SU-DHL-6 (cell line): Measurements from ENCODE around the gene AP5B1.

Experiments used
- H2AFZ ChIP-seq: fragments of 200-600 bp; sonication (generic); 2 replicates; pipeline ENCODE4 v1.6.1; 2014; ENCODE audit warnings: low read depth, mild to moderate bottlenecking, moderate library complexity, mixed read lengths, antibody characterized with exemption, low read length; ENCODE audit not compliant: severe bottlenecking
- H3F3A ChIP-seq: fragments of 200-600 bp; shearing (Covaris generic); 2 replicates; pipeline ENCODE4 v1.6.0; 2016; ENCODE audit warnings: antibody characterized with exemption, mild to moderate bottlenecking; ENCODE audit not compliant: insufficient read depth
- H3K27ac ChIP-seq: fragments of 200-600 bp; sonication (generic); 2 replicates; pipeline ENCODE4 v1.5.1; 2016; ENCODE audit warnings: low read depth, mild to moderate bottlenecking, low read length, moderate library complexity, mixed read lengths
- H3K27me3 ChIP-seq: fragments of 200-600 bp; sonication (generic), shearing (Covaris generic); 2 replicates; pipeline ENCODE4 v1.6.0; 2014; ENCODE audit warnings: mild to moderate bottlenecking, low read length
- H3K36me3 ChIP-seq: fragments of 200-600 bp; sonication (generic); 2 replicates; pipeline ENCODE4 v1.6.1; 2014; ENCODE audit warnings: mild to moderate bottlenecking, low read length, mixed read lengths
- H3K4me2 ChIP-seq: fragments of 300-600, 200-600 bp; shearing (Covaris generic), sonication (generic); 2 replicates; pipeline ENCODE4 v1.6.0; 2014; ENCODE audit warnings: low read length, low read depth, mild to moderate bottlenecking; ENCODE audit not compliant: poor library complexity, severe bottlenecking
- H3K4me3 ChIP-seq: fragments of 200-600 bp; sonication (generic); 2 replicates; pipeline ENCODE4 v1.5.1; 2014; ENCODE audit warnings: antibody characterized with exemption, low read length, mild to moderate bottlenecking, mixed read lengths; ENCODE audit not compliant: insufficient read depth, poor library complexity, severe bottlenecking
- H3K79me2 ChIP-seq: fragments of 200-600 bp; sonication (generic); 2 replicates; pipeline ENCODE4 v1.6.1; 2014; ENCODE audit warnings: mild to moderate bottlenecking, low read length, moderate library complexity; ENCODE audit not compliant: insufficient read depth
- H3K9ac ChIP-seq: fragments of 200-600 bp; sonication (generic); 2 replicates; pipeline ENCODE4 v1.7.0; 2014; ENCODE audit warnings: mild to moderate bottlenecking, low read length
- H3K9me2 ChIP-seq: fragments of 200-600 bp; sonication (generic); replicated peaks from 2 replicates; pipeline ENCODE4 v1.6.1; 2014; ENCODE audit warnings: low read length; ENCODE audit not compliant: insufficient read depth
- H3K9me3 ChIP-seq: fragments of 200-600 bp; sonication (generic); 2 replicates; pipeline ENCODE4 v1.6.1; 2014; ENCODE audit warnings: low read length, mixed read lengths; ENCODE audit not compliant: insufficient read depth
- H4K20me1 ChIP-seq: fragments of 200-600 bp; sonication (generic); 2 replicates; pipeline ENCODE4 v1.6.1; 2014; ENCODE audit warnings: low read depth, mild to moderate bottlenecking, antibody characterized with exemption, low read length, moderate library complexity, mixed read lengths
- CTCF ChIP-seq: fragments of 200-600 bp; sonication (generic); IDR thresholded peaks from one replicate; pipeline ENCODE4 v1.5.1; 2017; ENCODE audit warnings: antibody characterized with exemption, mild to moderate bottlenecking, low read length, moderate library complexity; ENCODE audit not compliant: insufficient read depth, poor library complexity, severe bottlenecking
- EZH2phosphoT487 ChIP-seq: fragments of 200-600 bp; sonication (generic), shearing (Covaris generic); conservative IDR thresholded peaks from 2 replicates; pipeline ENCODE4 v1.6.1; 2018; ENCODE audit warnings: mild to moderate bottlenecking, antibody characterized with exemption, low read length, moderate library complexity, mixed read lengths

The AP5B1 gene

GRCh38 chr11:65794570-65795510 is 14.1 kb upstream of the AP5B1 start:
- H3K9me3 ChIP-seq, result no peaks in the 10 kb centered on the region
- H3K27ac ChIP-seq, result no peak overlapping the region
- H3K4me2 ChIP-seq, result no peak overlapping the region
- H2AFZ ChIP-seq, result no peak overlapping the region
- no peaks in the 10 kb centered on the region for H3F3A ChIP-seq
- no peaks in the 10 kb centered on the region for H3K9me2 ChIP-seq
- no peaks in the 10 kb centered on the region for H4K20me1 ChIP-seq
- no peak overlapping the region for H3K9ac ChIP-seq
- no peaks in the 10 kb centered on the region for H3K79me2 ChIP-seq
- H3K4me3 ChIP-seq, result no peak overlapping the region
- H3K27me3 ChIP-seq, result no peaks in the 10 kb centered on the region
- TF ChIP-seq CTCF (no peak), EZH2phosphoT487 (no peak)
- H3K36me3 ChIP-seq, result no peaks in the 10 kb centered on the region

GRCh38 chr11:65793625-65794400 is 13.0 kb upstream of the AP5B1 start:
- Histone ChIP-seq H4K20me1 (no peaks in the 10 kb centered on the region), H2AFZ (no peak overlapping the region), H3K27me3 (no peaks in the 10 kb centered on the region), H3K9ac (no peak overlapping the region), H3K4me2 (no peak overlapping the region), H3K36me3 (no peaks in the 10 kb centered on the region), H3K27ac (no peak overlapping the region), H3K79me2 (no peaks in the 10 kb centered on the region), H3K9me2 (no peaks in the 10 kb centered on the region), H3F3A (no peaks in the 10 kb centered on the region), H3K9me3 (no peaks in the 10 kb centered on the region), H3K4me3 (no peak overlapping the region)
- TF ChIP-seq CTCF (no peak), EZH2phosphoT487 (no peak)

- Histone ChIP-seq H3K27ac (no peak overlapping the region), H2AFZ (no peak overlapping the region), H3K36me3 (no peaks in the 10 kb centered on the region), H3K4me3 (no peak overlapping the region), H3K79me2 (no peaks in the 10 kb centered on the region), H3K9me3 (no peaks in the 10 kb centered on the region), H3K27me3 (no peaks in the 10 kb centered on the region), H3K4me2 (no peak overlapping the region), H4K20me1 (no peaks in the 10 kb centered on the region), H3K9me2 (no peaks in the 10 kb centered on the region), H3F3A (no peaks in the 10 kb centered on the region), H3K9ac (no peak overlapping the region)
- TF ChIP-seq EZH2phosphoT487, result no peak
- TF ChIP-seq CTCF, result no peak
These were observed 12.4 kb upstream of the AP5B1 start for GRCh38 chr11:65793144-65793581.
